HepG2 (cell line): ENCODE measurements around the gene P2RX6.

Source experiments
- AGO2 ChIP-seq: fragments of 200-400 bp; formaldehyde crosslinking; optimal IDR thresholded peaks from 2 replicates; pipeline ENCODE3; 2017; ENCODE audit warnings: mild to moderate bottlenecking, low read depth, low read length, moderate library complexity
- ARID4A ChIP-seq: sonication (generic); formaldehyde crosslinking; IDR thresholded peaks from 2 replicates; pipeline ENCODE4 v1.5.0; 2020; ENCODE audit warnings: mild to moderate bottlenecking, missing genetic modification reagents, borderline replicate concordance
- CBX2 ChIP-seq, 2 experiments: fragments of 200-600 bp in 1 of 2; sonication (generic); formaldehyde crosslinking in 1 of 2; IDR thresholded peaks; 2 replicates each; pipeline versions ENCODE4 v1.7.0 to v1.8.1; 2018 to 2022; ENCODE audit warnings: low read depth in 2 of 2, low read length in 1 of 2, mild to moderate bottlenecking in 1 of 2, missing genetic modification reagents in 1 of 2
- CTCF ChIP-seq: sonication (generic); formaldehyde crosslinking; IDR thresholded peaks from 2 replicates; pipeline ENCODE4 v1.5.0; 2020; ENCODE audit warnings: mild to moderate bottlenecking, missing genetic modification reagents, moderate library complexity
- DPF2 ChIP-seq: sonication (generic); formaldehyde crosslinking; IDR thresholded peaks from 2 replicates; pipeline ENCODE4 v1.4.0; 2020; ENCODE audit warnings: mild to moderate bottlenecking, low read depth, missing genetic modification reagents, borderline replicate concordance
- EP300 ChIP-seq, 3 experiments: sonication (generic) in 1 of 3; formaldehyde crosslinking in 1 of 3; IDR thresholded peaks; 2 replicates each; pipeline versions ENCODE4 v1.5.1 to v1.6.1; 2011 to 2020; ENCODE audit warnings: low read depth in 2 of 3, low read length in 2 of 3, borderline replicate concordance in 1 of 3, improper control_type of control experiment in 1 of 3, mild to moderate bottlenecking in 1 of 3, missing genetic modification reagents in 1 of 3, moderate library complexity in 1 of 3
- FOSL2 ChIP-seq: sonication (generic); formaldehyde crosslinking; IDR thresholded peaks from 2 replicates; pipeline ENCODE4 v1.4.0; 2020; ENCODE audit warnings: missing genetic modification reagents
- KDM1A ChIP-seq: IDR thresholded peaks from 2 replicates; pipeline ENCODE4 v1.6.1; 2016; ENCODE audit warnings: missing compliant biosample characterization
- PATZ1 ChIP-seq: sonication (generic); formaldehyde crosslinking; IDR thresholded peaks from 2 replicates; pipeline ENCODE4 v1.4.0; 2020; ENCODE audit warnings: missing genetic modification reagents
- RFX5 ChIP-seq: IDR thresholded peaks from 2 replicates; pipeline ENCODE4 v1.6.1; 2011; ENCODE audit warnings: low read depth, low read length, improper control_type of control experiment
- RNF219 ChIP-seq: sonication (generic); formaldehyde crosslinking; IDR thresholded peaks from 2 replicates; pipeline ENCODE4 v1.5.0; 2020; ENCODE audit warnings: mild to moderate bottlenecking, missing genetic modification reagents
- TCF12 ChIP-seq, 2 experiments: fragments of 450-650 bp in 1 of 2; sonication (generic) in 1 of 2; formaldehyde crosslinking in 1 of 2; IDR thresholded peaks; 2 replicates each; pipeline versions ENCODE4 v1.6.1 to v1.8.0; 2017 to 2022; ENCODE audit warnings: antibody characterized with exemption in 1 of 2, mild to moderate bottlenecking in 1 of 2, missing genetic modification reagents in 1 of 2, moderate library complexity in 1 of 2

- TF ChIP-seq EP300 (IDR thresholded peaks at IDR 0.05; ENCODE audit: low read depth in 2 of 2, low read length in 2 of 2) = no peak
- TF ChIP-seq EP300 (CRISPR knock-in tag; IDR thresholded peaks at IDR 0.05; ENCODE audit: borderline replicate concordance) = no peak
- TF ChIP-seq FOSL2 (CRISPR knock-in tag) = no peak
- TF ChIP-seq DPF2 (CRISPR knock-in tag) = no peak
- TF ChIP-seq RNF219 (CRISPR knock-in tag) = no peak
- TF ChIP-seq CTCF = no peak
- no peak for TF ChIP-seq PATZ1
- no peak for TF ChIP-seq AGO2
- TF ChIP-seq ARID4A (CRISPR knock-in tag) = no peak
- TF ChIP-seq CBX2 (IDR thresholded peaks at IDR 0.05; ENCODE audit: low read depth, low read length) = no peak
- TF ChIP-seq CBX2 (CRISPR knock-in tag; IDR thresholded peaks at IDR 0.05; ENCODE audit: low read depth) = no peak
- TF ChIP-seq KDM1A = no peak
- TF ChIP-seq TCF12 (IDR thresholded peaks at IDR 0.05) = no peak
- TF ChIP-seq TCF12 (CRISPR knock-in tag; IDR thresholded peaks at IDR 0.05) = no peak
- no peak for TF ChIP-seq RFX5
These were observed 54.4 kb downstream of the P2RX6 start for GRCh38 chr22:21069375-21069774.
